Smooth muscle cell (in vitro differentiated cells): ENCODE results near the gene UXS1. TPM values are rescaled to one million over a fixed set of nuclear protein-coding genes. Genes with fewer than 3 reads are reported as not detected.

Source experiments
- DNase-seq: peaks from one replicate; lab custom pipeline; 2025; ENCODE audit not compliant: unreplicated experiment; lab: John Stamatoyannopoulos, UW
- H2AFZ ChIP-seq: fragments of 200-600 bp; sonication (generic); 2 replicates; pipeline ENCODE4 v1.6.0; 2016; ENCODE audit warnings: antibody characterized with exemption, low read depth, mild to moderate bottlenecking
- H3F3A ChIP-seq: fragments of 200-600 bp; sonication (generic); 2 replicates; pipeline ENCODE4 v1.6.0; 2017; ENCODE audit warnings: antibody characterized with exemption, low read depth
- H3K27ac ChIP-seq: fragments of 200-600 bp; sonication (generic); 2 replicates; pipeline ENCODE4 v1.5.1; 2016; ENCODE audit warnings: low read depth, mild to moderate bottlenecking
- H3K27me3 ChIP-seq: fragments of 200-600 bp; sonication (generic); 2 replicates; pipeline ENCODE4 v1.6.1; 2016; ENCODE audit warnings: low read depth, mild to moderate bottlenecking
- H3K36me3 ChIP-seq: fragments of 200-600 bp; sonication (generic); 2 replicates; pipeline ENCODE4 v1.5.1; 2016; ENCODE audit warnings: low read depth
- H3K4me1 ChIP-seq: fragments of 200-600 bp; sonication (generic); 2 replicates; pipeline ENCODE4 v1.5.1; 2016; ENCODE audit warnings: low read depth
- H3K4me2 ChIP-seq: fragments of 200-600 bp; sonication (generic); 2 replicates; pipeline ENCODE4 v1.6.0; 2016; ENCODE audit warnings: mild to moderate bottlenecking
- H3K4me3 ChIP-seq: fragments of 200-600 bp; sonication (generic); 2 replicates; pipeline ENCODE4 v1.5.1; 2016; ENCODE audit warnings: mild to moderate bottlenecking
- H3K79me2 ChIP-seq: fragments of 200-600 bp; sonication (generic); 2 replicates; pipeline ENCODE4 v1.6.0; 2016; ENCODE audit warnings: low read depth, mild to moderate bottlenecking
- H3K9ac ChIP-seq: fragments of 200-600 bp; sonication (generic); 2 replicates; pipeline ENCODE4 v1.6.0; 2016; ENCODE audit warnings: low read depth
- H3K9me3 ChIP-seq: fragments of 200-600 bp; sonication (generic); replicated peaks from 2 replicates; pipeline ENCODE4 v1.5.1; 2016; ENCODE audit warnings: low read depth
- H4K20me1 ChIP-seq: fragments of 200-600 bp; sonication (generic); 2 replicates; pipeline ENCODE4 v1.6.0; 2016; ENCODE audit warnings: low read depth
- WGBS: methylation state at CpG from one replicate; pipeline ENCODE4 v1.1.7; 2016; ENCODE audit warnings: low lambda C conversion rate; 5-methylcytosine and 5-hydroxymethylcytosine counted together
- polyA plus RNA-seq: library from polyadenylated mRNA; unstranded; fragments of >200 nt; fragmentation: Nextera tagmentation; extraction: Ambion mirVana; gene quantifications from 2 replicates; pipeline ENCODE4 v1.2.1, GENCODE V29; 2016
- total RNA-seq: library from RNA; depleted of rRNA; stranded (reverse); fragments of >200 nt; gene quantifications from 2 replicates; pipeline ENCODE4 v1.2.3, GENCODE V29; 2014
- TF ChIP-seq, protein P1 (sequence below): fragments of 200-600 bp; sonication (generic); IDR thresholded peaks from 2 replicates; pipeline ENCODE4 v1.5.1; 2017; ENCODE audit warnings: borderline replicate concordance, mild to moderate bottlenecking, antibody characterized with exemption; ENCODE audit not compliant: insufficient read depth, poor library complexity, severe bottlenecking

The UXS1 gene
- total and polyA plus RNA-seq, 2 experiments from 2014 or later: 22.2 to 33.5 TPM

DNA sequence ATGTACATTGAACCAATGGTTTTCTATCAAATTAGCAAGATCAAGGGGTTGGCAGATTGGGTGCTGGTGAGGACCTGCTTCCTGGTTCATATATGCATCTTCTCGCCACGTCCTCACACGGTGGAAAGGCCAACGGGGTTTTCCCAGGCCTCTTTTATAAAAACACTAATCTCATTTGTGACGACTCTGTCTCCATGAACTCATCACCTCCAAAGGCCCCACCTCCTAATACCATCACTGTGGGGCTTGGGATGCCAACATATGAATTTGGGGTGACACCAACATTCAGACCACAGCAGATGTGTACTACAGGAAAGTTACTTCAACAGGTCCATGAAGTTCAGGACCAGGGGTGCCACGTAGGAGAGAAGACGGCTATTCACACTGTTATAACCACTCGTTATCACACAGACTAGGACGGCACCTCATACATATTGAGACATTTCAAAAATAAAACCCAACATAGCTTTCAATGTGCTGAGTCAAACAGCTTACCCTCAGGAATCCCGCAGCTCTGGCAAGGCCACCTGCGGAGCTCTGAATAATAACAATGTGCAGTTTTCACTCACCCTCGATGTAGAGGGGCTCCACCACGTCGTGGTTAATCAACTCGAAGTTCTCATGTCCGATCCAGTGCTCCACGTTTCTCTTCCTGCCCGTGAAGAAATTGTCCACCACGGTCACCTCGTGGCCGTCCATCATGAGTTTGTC is 49.3 kb downstream of the UXS1 start:
- no peaks in the 10 kb centered on the region for H3K9me3 ChIP-seq
- TF ChIP-seq, protein P1, sequence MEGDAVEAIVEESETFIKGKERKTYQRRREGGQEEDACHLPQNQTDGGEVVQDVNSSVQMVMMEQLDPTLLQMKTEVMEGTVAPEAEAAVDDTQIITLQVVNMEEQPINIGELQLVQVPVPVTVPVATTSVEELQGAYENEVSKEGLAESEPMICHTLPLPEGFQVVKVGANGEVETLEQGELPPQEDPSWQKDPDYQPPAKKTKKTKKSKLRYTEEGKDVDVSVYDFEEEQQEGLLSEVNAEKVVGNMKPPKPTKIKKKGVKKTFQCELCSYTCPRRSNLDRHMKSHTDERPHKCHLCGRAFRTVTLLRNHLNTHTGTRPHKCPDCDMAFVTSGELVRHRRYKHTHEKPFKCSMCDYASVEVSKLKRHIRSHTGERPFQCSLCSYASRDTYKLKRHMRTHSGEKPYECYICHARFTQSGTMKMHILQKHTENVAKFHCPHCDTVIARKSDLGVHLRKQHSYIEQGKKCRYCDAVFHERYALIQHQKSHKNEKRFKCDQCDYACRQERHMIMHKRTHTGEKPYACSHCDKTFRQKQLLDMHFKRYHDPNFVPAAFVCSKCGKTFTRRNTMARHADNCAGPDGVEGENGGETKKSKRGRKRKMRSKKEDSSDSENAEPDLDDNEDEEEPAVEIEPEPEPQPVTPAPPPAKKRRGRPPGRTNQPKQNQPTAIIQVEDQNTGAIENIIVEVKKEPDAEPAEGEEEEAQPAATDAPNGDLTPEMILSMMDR: no peak
- DNase-seq: no peak
- H3K9ac ChIP-seq: no peak overlapping the region
- peaks cover 3% of the 10 kb centered on the region for H4K20me1 ChIP-seq
- no peaks in the 10 kb centered on the region for H3K79me2 ChIP-seq
- H3K4me3 ChIP-seq: no peak overlapping the region
- no peak overlapping the region for H2AFZ ChIP-seq
- H3K27me3 ChIP-seq: no peaks in the 10 kb centered on the region
- no peaks in the 10 kb centered on the region for H3K4me1 ChIP-seq
- no peaks in the 10 kb centered on the region for H3K36me3 ChIP-seq
- no peak overlapping the region for H3K4me2 ChIP-seq
- H3F3A ChIP-seq: no peaks in the 10 kb centered on the region
- no peak overlapping the region for H3K27ac ChIP-seq
- WGBS: 93% methylated on average over 21 of the region's 21 CpGs

DNA sequence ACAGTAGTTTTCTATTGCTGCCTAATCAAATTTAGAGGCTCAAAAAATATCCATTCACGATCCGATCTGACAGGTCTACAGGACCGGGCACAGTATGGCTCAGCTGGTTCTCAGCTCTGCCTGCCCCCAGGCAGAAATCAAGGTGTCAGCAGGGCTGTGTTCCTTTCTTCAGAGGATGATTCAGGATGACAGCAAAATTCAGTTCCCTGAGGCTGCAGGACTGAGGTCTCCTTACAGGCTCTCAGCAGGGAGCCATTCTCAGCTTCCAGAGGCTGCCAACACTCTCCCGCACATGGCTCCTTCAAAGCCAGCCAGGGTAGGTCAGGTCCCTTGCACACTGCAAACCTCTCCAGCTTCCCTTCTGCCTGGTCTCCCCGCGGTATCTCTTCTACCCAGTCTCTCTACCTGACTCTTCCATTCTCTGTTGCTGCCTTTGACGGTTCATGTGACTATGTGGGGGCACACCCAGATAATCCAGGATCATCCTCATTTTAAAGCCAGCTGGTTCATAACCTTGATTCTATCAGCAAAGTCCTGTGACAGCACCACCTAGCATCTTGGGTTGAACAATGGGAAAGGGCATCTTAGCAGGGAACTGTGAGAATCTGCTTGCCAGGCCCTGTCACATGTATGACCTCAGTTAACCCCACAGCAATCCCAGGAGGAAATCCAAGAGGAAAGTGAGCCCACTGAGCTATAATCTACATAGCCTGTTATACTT is 50.4 kb downstream of the UXS1 start:
- H3K9ac ChIP-seq: no peak overlapping the region
- no peaks in the 10 kb centered on the region for H3K79me2 ChIP-seq
- H2AFZ ChIP-seq: no peak overlapping the region
- no peak overlapping the region for H3K27ac ChIP-seq
- H3F3A ChIP-seq: no peaks in the 10 kb centered on the region
- H4K20me1 ChIP-seq: peaks cover 3% of the 10 kb centered on the region
- no peak overlapping the region for H3K4me2 ChIP-seq
- no peaks in the 10 kb centered on the region for H3K27me3 ChIP-seq
- 82% methylated on average over 7 of the region's 7 CpGs for WGBS
- H3K4me1 ChIP-seq: no peaks in the 10 kb centered on the region
- H3K9me3 ChIP-seq: no peaks in the 10 kb centered on the region
- H3K4me3 ChIP-seq: no peak overlapping the region
- TF ChIP-seq, protein P1: no peak
- DNase-seq: no peak
- no peaks in the 10 kb centered on the region for H3K36me3 ChIP-seq

DNA sequence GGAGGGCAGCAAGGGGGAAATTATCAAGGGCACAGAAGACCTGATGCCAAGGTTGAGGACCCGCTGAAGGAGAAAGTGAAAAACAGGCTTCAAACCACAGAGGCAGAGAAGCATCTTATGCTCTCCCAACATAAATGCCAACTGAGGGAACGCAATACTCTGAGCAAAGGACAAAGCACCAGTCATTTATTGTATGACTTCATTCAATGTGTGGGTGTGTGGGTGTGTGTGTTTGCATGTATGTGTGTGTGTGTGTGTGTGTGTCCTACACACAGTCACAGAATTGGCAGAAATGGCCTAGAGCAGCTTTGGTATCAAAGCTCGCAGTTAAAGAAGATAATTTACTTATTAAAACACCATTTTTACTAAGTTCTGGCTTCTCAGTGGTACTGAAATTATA is 51.4 kb downstream of the UXS1 start:
- Histone ChIP-seq H3F3A (no peaks in the 10 kb centered on the region), H3K27ac (no peak overlapping the region), H3K9ac (no peak overlapping the region)

More for the DNA sequence above, 51.4 kb downstream of the UXS1 start:
- no peaks in the 10 kb centered on the region for H3K36me3 ChIP-seq
- no peaks in the 10 kb centered on the region for H3K79me2 ChIP-seq
- H3K4me2 ChIP-seq: no peak overlapping the region
- TF ChIP-seq, protein P1: no peak
- no peaks in the 10 kb centered on the region for H3K9me3 ChIP-seq
- no peaks in the 10 kb centered on the region for H3K4me1 ChIP-seq
- H3K4me3 ChIP-seq: no peak overlapping the region
- no peaks in the 10 kb centered on the region for H3K27me3 ChIP-seq
- DNase-seq: no peak
- WGBS: 95% methylated on average over 3 of the region's 3 CpGs
- H2AFZ ChIP-seq: no peak overlapping the region
- H4K20me1 ChIP-seq: peaks cover 3% of the 10 kb centered on the region
